Gastrocnemius medialis (tissue), 4 donors: ENCODE measurements around the gene DIP2A.

Experiments used
- POLR2A ChIP-seq, 2 donors: fragments of 450-650 bp; IDR thresholded peaks; one replicate each; pipeline ENCODE4 v1.6.1; 2017; ENCODE audit warnings: antibody characterized with exemption in 2 of 2, mild to moderate bottlenecking in 2 of 2, moderate library complexity in 2 of 2
- TF ChIP-seq, protein P1 (sequence below), 5 experiments: fragments of 450-650 bp in 3 of 5; fragments of 200-600 bp in 2 of 5; sonication (generic) in 2 of 5; IDR thresholded peaks in 4 of 5; conservative IDR thresholded peaks in 1 of 5; 1 replicate in 4 of 5; 2 replicates in 1 of 5; pipeline ENCODE4 v1.5.1; 2016 to 2019; ENCODE audit warnings: antibody characterized with exemption in 5 of 5, mild to moderate bottlenecking in 3 of 5, moderate library complexity in 3 of 5

DNA sequence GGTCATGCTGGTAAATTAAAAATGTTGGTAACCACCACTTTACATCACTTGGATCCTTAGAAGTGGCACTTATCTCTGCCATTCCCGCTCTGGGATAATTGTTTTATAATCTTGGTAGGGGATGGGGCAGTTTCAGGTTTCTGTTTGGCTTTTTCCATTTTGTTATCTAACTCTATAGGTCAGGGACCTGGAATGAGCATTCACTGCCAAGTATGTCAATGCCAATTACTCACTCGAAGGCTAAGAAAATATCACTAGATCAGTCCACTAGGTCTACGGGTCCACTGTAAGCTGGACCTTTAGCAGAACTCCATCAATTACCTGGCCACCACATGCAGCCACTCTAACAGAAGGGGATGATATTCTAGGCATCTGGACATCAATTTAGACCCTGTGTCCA lies 4.5 kb upstream of the DIP2A start:
- TF ChIP-seq, protein P1, sequence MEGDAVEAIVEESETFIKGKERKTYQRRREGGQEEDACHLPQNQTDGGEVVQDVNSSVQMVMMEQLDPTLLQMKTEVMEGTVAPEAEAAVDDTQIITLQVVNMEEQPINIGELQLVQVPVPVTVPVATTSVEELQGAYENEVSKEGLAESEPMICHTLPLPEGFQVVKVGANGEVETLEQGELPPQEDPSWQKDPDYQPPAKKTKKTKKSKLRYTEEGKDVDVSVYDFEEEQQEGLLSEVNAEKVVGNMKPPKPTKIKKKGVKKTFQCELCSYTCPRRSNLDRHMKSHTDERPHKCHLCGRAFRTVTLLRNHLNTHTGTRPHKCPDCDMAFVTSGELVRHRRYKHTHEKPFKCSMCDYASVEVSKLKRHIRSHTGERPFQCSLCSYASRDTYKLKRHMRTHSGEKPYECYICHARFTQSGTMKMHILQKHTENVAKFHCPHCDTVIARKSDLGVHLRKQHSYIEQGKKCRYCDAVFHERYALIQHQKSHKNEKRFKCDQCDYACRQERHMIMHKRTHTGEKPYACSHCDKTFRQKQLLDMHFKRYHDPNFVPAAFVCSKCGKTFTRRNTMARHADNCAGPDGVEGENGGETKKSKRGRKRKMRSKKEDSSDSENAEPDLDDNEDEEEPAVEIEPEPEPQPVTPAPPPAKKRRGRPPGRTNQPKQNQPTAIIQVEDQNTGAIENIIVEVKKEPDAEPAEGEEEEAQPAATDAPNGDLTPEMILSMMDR (IDR thresholded peaks at IDR 0.05 in 4 of 5, conservative IDR thresholded peaks at IDR 0.05 in 1 of 5): no peak
- TF ChIP-seq POLR2A (IDR thresholded peaks at IDR 0.05): no peak
